OCI-LY3 (cell line): Measurements from ENCODE around the gene GARNL3.

ENCODE experiments used
- EZH2phosphoT487 ChIP-seq: fragments of 200-600 bp; shearing (Covaris generic); IDR thresholded peaks from 2 replicates; pipeline ENCODE4 v1.6.1; 2018; ENCODE audit warnings: antibody characterized with exemption, mixed run types, low read depth
- TF ChIP-seq, protein P1 (sequence below): fragments of 200-600, 300-600 bp; sonication (generic); IDR thresholded peaks from 2 replicates; pipeline ENCODE4 v1.5.1; 2014; ENCODE audit warnings: antibody characterized with exemption, low read length, low read depth

DNA sequence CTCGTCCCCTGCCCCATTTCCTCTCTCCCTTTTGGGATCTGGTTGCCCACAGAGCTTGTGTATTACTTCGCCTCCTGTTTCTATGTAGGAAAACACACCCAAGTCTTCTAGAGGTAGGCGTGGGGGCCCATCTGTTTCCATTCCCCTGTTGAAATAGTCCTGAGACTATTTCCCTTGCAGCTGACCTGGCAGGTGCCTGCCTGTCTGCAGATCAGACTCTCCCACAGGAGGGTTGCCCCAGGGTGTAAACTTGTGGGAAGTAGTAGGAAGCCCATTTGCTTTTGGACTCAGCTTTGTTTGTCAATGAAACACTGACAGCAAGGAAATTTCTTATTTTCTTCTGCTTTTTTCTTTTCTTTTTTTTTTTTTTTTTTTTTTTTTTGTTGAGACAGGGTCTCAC lies 16.3 kb upstream of the GARNL3 start:
- TF ChIP-seq, protein P1, sequence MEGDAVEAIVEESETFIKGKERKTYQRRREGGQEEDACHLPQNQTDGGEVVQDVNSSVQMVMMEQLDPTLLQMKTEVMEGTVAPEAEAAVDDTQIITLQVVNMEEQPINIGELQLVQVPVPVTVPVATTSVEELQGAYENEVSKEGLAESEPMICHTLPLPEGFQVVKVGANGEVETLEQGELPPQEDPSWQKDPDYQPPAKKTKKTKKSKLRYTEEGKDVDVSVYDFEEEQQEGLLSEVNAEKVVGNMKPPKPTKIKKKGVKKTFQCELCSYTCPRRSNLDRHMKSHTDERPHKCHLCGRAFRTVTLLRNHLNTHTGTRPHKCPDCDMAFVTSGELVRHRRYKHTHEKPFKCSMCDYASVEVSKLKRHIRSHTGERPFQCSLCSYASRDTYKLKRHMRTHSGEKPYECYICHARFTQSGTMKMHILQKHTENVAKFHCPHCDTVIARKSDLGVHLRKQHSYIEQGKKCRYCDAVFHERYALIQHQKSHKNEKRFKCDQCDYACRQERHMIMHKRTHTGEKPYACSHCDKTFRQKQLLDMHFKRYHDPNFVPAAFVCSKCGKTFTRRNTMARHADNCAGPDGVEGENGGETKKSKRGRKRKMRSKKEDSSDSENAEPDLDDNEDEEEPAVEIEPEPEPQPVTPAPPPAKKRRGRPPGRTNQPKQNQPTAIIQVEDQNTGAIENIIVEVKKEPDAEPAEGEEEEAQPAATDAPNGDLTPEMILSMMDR, result no peak
- TF ChIP-seq EZH2phosphoT487, result no peak
